Endothelial cell of umbilical vein (primary cell): Measurements from ENCODE around the gene DSG3.

Experiments
- CTCF ChIP-seq, 2 donors: IDR thresholded peaks; 1 replicate in 1 of 2; 2 replicates in 1 of 2; pipeline ENCODE4 v1.5.1; 2011; ENCODE audit warnings: low read length in 2 of 2, mild to moderate bottlenecking in 2 of 2, moderate library complexity in 2 of 2, control low read depth in 1 of 2, inconsistent platforms in 1 of 2, low read depth in 1 of 2; ENCODE audit not compliant: insufficient read depth in 1 of 2; ENCODE audit errors: extremely low read depth in 1 of 2
- MYC ChIP-seq: IDR thresholded peaks from one replicate; pipeline ENCODE4 v1.6.1; 2011; ENCODE audit warnings: mild to moderate bottlenecking, low read depth, low read length
- POLR2A ChIP-seq: IDR thresholded peaks from 2 replicates; pipeline ENCODE4 v1.6.1; 2012; ENCODE audit warnings: low read depth, mild to moderate bottlenecking, control low read depth, low read length

GRCh38 chr18:31413137-31413536 is 34.4 kb upstream of the DSG3 start:
- no peak for TF ChIP-seq MYC
- TF ChIP-seq CTCF (IDR thresholded peaks at IDR 0.05; ENCODE audit: extremely low read depth in 1 of 2, insufficient read depth in 1 of 2, low read depth in 1 of 2, low read length in 2 of 2) = no peak
- no peak for TF ChIP-seq POLR2A
